ENCODE results near the gene DYNC1LI2.

Gene DYNC1LI2

DNA sequence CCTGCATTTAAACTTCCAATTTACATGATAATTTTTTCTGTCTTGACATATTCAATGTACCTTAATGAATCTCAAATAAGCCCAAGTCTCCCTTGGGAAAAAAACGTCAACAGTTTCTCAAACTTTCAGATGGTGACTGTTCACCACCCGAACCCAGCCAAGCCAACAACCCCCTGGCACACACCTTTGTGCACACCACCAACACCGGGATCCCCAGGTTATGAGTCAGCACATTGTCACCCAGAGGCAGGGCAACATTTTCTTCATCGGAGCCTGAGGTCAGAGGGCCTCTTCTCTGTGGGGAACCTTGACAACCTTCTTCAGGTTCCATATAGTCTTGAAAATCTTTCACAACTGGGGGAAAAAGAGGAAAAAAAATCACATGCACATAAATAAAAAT lies 15.5 kb downstream of the DYNC1LI2 start:
- DNase-seq: no peak

DNA sequence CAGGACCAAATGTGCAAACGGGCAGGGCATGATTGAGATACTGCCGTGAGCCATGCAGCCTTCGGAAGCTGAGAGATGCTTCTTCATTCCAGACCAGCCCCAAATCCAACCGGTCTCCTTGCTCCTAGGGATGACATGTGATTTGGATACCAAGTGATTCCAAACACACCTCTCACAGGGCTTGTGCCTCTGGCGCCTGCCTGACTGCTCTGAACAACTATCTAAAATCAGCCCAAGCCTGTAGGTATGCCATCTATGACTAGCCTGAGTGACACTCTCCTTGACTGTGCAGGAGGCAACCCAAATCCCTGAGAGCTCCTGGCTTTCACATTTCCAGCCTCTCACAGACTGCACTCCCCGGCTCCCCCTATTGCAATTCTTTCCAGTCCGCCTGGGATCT lies 20.3 kb downstream of the DYNC1LI2 start:
- DNase-seq: no peak

DNA sequence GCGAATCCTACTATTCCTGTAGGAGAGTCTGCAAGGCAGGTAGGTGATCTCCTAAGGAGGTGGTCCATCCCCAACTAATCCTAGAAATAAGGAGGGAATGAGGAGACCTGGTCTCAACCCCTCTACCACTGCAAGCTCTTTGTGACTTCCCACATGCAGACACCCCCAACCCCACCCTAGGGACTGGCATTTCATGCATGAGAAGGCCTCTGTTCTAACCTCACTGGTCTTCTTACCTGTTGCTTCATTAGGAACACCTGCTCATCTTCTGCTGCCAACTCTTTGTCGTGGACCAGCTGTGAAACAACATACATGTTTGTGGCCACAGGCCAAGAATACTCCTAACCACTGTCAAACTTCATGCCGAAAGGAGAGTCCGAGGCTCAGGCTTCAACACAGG lies 22.6 kb downstream of the DYNC1LI2 start:
- DNase-seq: no peak

DNA sequence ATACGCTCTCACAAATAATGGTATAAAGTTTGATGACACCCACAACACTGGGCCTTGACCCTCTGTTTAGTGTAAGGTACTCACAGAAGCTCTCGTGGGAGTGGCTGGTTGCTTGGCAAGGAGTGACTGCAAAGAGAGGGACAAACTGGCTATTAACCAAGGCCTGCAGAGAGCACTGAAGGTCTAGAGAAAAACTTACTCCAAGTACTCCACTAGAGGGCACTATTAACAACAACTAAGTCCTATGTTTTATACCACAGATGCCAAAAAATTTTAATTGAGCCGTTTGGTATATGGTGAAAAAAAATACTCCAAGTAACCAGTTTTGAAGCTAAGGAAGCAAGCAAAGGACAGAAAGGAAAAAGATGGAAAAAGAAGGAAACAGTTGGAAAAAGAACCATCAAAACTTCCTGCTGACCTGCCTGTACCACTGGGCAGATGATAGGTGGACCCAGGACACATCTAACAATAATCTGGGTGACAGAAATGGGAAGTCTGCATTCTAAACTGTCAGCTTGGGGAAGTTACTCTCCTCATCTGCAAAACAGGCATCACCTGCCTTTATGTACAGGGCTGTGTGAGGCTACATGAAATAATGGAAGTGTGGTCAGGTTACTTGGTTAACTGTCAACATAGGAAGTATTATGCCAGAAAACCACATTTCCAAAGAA lies 23.2 kb downstream of the DYNC1LI2 start:
- no peak for DNase-seq

DNA sequence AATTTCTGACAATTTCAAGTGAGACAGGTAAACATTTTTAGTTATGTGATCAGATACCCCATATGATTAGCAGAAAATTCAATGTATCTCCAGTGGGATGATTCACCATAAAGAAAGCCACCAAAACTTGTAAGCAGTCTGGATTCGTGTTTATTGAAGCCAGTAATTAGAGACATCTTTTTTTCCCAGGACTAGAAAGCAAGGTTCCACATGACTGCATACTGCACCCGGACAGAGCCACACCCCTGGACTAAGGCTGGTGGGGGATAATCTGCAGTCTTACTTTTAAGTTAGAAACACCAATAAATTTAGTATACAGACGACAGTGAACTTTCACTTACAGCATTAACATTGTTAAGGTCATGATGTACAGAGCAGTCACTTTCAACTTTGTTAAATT lies 30.6 kb downstream of the DYNC1LI2 start:
- DNase-seq: no peak

DNA sequence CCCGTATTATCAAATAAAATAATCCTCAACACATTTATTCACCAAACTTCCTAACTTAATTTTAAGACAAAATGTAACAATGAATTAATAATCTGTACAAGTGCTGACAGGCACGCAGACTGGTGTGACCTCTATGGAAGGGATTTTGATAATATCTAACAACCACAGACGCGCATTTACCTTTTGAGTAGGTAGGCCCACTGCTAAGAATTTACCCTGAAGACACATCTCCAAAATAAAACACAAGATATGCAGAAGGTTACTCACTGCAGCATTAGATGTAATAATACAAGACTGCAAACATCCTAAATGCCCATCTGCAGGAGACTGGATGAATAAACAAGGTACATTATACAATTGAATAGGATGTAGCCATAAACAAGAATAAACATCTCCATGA lies 32.2 kb downstream of the DYNC1LI2 start:
- DNase-seq: no peak

DNA sequence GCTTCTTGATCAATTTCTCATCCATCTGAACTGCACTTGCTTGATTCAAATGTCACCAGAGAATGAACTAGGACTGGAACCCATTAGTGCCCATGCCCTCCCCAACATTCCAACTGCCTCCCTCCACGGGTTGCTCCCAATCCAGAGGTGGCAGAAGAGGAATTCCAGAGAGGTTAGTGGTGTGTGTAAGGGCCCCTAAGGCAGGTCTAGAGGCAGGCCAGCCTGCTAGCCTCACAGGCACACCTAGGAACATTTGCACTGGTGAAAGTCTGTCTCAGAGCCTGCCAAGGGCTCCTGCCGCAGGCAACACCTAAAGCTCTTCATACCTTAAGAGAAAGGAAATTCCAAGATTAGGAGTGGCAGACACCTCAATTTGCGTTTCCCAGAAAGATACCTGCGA lies 33.6 kb downstream of the DYNC1LI2 start:
- no peak for DNase-seq

DNA sequence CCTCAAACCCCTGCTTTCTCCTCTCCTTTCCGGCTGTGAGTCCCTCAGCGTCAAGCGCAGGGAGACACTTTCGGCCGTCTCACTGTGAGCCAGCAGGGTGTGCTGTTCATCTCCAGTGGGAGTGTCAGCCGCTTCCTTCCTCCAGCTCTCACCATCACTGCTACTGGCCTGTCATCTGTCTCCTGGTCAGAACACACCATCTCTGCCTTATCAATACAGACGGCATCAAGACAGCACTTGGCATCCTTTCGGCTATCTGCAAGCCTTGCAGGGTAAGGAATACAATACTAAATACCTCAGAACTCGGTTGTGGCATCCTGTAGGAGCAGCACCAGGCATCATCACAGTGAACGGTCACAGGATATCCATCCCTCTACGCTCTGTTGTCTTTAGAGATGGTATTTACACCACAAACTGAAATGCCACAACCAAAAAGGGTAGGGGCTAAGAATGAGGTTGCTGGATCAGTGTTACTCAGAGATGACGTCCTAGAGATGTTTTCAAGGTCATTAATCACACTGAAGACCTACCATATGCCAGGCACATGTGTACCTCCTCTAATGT lies 34.2 kb downstream of the DYNC1LI2 start:
- DNase-seq: no peak

DNA sequence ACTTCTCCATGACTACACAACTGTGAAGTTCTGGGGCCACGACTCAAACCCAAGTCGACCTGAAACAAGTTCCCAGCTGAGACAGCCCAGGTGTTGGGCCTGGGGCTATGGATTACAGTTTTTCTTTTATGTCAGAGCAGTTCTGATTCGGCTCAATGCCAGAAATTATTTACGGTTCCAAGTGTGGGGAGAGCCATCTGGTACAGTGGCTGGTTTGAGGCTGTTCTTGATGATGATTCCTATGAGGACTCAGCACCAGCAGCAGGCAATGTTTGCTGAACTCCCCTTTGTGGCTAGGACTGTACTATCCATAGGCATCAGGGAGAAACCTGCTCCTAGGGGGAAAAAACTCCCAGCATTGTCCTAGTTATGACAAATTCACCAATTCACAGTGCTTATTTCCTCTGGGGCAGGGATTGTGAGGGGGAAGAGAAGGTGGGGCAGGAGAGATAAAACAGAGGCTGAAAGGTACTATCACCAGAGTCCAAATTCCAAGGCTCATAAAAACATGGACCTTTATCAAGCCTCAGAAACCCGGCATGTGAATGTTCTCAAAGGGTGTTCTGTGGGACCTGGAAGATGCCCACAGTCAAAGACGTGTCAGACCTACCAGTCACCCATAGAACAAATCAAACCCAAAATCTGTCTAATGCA lies 36.6 kb downstream of the DYNC1LI2 start:
- DNase-seq: no peak

DNA sequence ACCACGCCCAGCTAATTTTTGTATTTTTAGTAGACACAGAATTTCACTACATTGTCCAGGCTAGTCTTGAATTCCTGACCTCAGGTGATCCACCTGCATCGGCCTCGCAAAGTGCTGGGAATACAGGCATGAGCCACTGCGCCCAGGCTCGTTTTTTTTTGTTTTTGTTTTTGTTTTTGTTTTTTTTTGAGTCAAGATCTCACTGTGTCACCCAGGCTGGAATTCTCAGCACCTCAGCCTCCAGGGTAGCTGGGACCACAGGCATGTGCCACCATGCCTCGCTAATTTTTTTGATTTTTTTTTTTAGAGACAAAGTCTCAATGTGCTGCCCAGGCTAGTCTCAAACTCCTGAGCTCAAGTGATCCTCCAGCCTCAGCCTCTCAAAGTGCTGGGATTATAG lies 37.3 kb downstream of the DYNC1LI2 start:
- no peak for DNase-seq

DNA sequence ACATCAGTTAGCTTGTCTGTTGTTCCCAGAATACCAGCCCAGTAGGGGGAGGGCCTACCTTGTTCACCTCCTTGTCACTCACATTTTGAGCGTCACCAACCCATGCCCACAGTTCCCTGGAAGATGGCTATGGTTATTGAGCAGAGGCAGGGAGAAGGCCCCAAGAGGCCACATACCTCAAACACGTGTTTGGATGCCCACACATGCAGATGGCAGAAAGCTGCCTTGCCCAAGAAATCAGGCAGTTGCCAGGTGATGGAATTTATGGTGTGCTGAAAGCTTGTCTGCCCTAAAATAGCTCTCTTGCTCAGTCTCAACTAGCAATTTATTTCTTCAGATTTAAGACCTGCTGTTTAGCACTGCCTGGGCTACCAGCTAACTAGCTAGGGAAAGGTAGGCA lies 38.3 kb downstream of the DYNC1LI2 start:
- no peak for DNase-seq

DNA sequence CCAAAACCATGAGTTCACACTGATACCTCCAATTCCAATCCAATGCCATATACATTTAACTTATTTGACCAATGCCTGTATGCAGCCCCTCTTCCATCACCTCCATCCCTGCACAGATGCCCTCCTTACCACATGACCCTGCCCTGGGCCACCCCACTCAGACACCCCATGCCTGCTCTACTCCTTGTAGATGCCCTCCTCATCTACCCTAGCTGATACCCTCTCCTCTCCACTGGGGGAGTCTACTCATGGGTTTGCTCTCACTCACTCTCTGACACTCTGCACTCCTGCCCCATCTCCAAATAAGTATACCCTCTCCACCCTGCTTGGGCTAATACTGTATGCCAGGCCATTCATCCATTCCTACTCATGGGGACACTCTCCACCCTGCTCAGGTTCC lies 38.9 kb downstream of the DYNC1LI2 start:
- no peak for DNase-seq

DNA sequence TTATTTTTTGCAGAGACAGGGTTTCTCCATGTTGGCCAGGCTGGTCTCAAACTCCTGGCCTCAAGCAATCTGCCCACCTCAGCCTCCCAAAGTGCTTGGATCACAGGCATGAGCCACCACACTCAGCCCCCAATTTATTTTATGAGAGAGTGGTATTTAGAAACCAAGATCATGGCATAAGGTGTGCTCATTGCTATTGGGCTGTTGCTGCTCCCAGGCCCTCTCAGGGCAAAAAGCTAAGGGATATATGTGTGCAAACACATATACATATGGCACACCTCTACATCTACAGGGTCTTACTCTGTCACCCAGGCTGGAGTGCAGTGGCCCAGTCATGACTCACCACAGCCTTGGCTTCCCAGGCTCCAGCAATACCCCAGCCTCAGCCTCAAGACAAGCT lies 39.8 kb downstream of the DYNC1LI2 start:
- no peak for DNase-seq

DNA sequence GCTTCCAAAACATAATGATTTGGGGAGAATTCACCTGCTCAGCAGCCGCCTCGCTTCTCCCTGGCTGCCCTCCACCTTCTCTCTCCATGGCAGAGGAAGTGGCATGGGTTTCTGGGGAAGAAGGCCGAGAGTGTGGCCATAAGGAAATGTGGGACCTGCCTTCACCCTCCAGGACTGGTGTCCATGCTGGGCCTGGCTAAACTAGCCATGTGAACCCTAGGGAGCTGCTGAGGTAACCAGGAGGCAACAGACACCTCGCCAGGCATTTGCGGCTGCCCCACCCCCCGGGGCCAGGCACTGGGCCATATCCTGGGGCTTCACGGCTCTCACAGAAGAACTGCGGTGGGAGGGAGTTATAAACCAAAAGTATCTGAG lies 44.9 kb downstream of the DYNC1LI2 start:
- no peak for DNase-seq

DNA sequence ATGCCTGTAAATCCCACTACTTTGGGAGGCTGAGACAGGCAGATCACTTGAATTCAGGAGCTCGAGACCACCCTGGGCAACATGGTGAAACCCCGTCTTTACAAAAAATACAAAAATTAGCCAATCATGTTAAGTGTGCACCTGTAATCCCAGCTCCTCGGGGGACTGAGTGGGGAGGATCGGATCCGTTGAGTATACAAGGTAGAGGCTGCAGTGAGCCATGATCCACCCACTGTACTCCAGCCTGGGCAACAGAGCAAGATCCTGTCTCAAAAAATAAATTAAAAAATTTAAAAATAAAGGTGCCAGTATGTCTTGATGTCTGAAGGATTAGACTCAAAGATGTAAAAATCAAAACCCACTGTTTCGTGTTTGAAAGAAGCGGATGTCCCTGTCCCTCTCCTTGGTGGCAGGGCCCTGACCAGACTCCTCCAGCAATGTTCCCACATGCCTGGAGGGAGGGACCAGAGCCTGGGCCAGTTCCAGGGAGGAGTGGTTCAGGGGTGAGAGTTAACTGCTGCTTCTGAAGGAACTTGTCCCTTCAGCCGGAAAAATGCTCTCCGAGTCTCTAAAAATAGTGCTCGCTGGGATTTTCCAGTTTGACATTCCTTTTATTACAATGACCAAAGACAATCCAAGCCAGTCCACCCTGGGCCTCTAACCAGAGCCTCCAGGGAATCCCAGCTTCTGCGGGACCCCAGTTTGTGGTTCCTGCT lies 45.5 kb downstream of the DYNC1LI2 start:
- no peak for DNase-seq

DNA sequence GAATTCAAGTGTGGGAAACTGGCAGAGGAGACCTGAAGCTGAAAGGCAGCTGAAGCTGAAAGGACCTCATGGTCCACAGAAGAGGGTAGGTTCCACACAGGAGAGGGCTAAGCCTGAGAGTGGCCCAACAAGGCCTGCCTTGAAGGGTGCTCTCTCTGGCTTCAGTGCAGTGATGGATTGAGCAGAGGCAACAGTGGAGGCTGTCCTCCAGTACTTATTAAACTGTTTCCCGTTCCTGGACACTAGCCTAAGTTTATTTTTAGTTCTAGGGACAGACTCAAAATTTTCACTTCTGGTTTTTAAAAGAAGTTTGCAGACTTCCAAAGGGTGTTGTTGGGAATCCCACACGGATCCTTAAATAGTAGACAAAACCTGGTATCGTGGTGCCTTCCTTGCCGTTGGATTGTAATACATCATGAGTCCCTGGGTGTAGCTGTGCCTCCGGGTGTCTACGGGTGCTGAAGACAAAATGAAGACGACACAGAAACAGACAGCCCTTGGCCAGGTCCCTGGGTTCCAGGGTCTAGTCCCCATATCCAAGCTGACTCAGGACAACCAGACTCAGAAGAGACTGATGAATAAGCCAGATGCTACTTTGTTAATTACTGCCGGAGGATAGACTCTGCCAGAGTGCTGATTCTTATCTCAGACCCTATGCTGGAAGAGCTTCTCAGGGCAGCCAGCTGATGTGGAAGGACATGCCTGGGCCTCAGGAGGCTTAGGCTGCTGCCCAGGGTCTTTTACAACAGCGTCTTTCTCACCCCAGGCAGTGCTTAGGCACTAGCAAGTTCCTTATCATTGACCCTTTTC lies 47.8 kb downstream of the DYNC1LI2 start:
- DNase-seq: no peak

DNA sequence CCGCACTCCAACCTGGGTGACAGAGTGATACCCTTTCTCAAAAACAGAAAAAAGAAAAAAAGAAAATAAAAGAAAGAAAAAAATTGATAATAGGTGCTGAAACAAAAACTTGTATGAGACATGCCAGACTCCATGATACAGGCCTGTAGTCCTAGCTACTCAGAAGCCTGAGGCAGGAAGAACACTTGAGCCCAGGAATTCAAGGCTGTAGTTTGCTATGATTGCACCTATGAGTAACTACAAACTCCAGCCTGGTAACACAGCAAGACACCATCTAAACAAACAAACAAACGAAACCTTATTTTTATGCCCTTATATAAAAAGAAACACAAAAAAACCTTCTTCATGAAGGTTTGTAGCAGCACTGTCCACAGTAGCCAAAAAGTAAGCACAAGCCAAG lies 49.9 kb downstream of the DYNC1LI2 start:
- DNase-seq: no peak

DNA sequence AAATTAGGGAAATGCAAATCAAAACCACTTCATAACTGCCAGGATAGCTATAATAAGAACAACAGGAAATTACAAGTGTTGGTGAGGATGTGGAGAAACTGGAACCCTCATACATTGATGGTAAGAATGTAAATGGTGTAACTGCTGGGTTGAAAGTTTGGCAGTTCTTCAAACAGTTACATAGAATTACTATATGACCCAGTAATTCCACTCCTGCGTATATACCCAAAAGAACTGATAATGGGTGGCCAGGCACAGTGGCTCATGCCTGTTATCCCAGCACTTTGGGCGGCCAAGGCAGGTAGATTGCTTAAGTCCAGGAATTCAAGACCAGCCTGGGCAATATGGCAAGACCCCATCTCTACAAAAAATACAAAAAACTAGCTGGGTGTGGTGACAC lies 50.4 kb downstream of the DYNC1LI2 start:
- no peak for DNase-seq

DNA sequence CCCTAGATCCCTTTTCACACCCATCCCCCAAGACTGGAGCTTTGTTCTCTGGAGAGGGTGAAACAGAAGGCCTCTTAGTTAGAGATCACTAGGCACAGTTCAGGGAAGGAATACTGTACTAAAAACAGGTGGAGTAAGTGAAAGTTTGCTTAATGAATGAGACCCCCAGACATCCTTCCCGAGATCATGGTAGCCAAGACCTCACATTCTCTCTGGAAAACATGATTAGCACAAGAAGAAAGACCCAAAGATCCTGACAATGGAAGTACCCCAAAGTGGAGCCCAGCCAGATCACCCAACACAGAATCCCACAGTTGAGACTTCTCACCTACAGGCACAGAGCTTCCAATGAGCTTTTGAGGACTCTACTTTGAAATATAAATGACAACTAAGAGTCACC lies 51.5 kb downstream of the DYNC1LI2 start:
- DNase-seq: no peak

DNA sequence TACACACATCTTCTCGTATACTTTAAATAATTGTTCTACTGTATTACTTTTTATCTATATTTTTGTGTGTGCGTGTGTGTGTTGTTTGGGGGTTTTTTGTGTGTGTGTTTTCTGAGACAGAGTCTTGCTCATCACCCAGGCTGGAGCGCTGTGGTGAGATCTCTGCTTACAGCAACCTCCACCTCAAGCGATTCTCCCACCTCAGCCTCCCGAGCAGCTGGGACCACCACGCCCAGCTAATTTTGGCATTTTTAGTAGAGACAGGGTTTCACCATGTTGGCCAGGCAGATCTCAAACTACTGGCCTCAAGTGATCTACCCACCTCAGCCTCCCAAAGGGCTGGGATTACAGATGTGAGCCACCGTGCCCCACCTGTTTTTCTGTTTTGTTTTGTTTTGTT lies 53.4 kb downstream of the DYNC1LI2 start:
- no peak for DNase-seq

DNA sequence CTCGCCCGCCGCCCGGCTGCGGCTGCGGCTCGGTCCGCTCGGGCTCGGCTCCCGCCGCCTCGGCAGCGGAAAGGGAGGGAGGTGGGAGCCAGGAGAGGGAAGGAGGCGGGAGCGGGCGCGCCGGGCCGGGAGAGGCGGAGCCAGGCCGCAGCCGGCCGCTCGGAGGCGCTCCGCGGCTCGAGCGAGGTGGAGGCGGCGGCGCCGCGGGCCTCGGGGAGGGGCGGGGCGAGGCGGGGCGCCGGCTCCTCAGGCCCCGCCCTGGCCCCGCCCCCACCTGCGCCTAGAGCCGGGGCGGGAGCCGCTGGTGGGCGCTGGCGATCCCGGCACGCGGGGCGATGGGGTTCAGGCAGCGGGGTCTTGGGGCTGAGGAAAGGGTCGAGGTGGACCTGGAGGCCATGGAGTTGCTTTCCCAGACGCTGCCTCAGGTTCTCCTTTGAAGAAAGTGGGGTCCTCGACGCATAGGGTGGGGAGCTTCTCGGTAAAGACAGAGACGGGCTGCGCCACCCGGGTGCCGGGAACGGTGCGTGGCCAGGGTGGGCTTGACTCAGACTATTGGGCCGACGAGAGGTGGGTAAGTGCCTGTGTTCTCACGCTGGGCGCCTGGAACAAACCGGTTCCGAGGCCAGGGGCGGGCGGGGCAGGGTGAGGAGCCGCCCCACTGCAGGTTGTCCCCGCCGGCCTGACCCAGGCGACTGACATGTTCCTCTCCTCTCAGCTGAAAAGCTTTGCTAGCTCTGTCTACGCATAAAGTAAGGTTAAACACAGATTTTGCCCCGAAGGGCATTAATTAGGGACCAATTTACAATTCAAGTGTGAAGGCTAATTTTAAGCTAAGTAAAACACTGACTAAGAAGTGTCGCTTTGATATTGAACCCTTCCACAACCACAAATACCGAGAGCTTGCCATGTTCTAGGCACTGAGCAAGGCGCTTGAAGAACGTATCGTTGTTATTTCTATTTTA lies 54.5 kb downstream of the DYNC1LI2 start, which contains the start of gene CMTM4:
TSS of gene CMTM4 (minus strand) at position 75 of the 962 bp plus-strand sequence. CDS start 218 bp downstream, outside the sequence.
- DNase-seq: peak; percentile 30 to 79
